Muscle of leg (tissue), 11 donors: ENCODE data around the gene EYS. TPM values are rescaled to one million over a fixed set of nuclear protein-coding genes. Genes with fewer than 3 reads are reported as not detected.
A peak's percentile ranks its signal among the peaks of the same experiment; 100 is the strongest.

Experiments
- DNase-seq: peaks from one replicate; pipeline ENCODE4 v3.0.0; 2013
- H3K27ac ChIP-seq: one replicate; pipeline ENCODE4 v1.5.1; 2013; ENCODE audit warnings: mild to moderate bottlenecking, low read length, control low read depth
- H3K27me3 ChIP-seq: one replicate; pipeline ENCODE4 v1.6.1; 2013; ENCODE audit warnings: low read length; ENCODE audit not compliant: control insufficient read depth, insufficient read depth
- H3K36me3 ChIP-seq: one replicate; pipeline ENCODE4 v1.6.1; 2013; ENCODE audit warnings: low read length; ENCODE audit not compliant: control insufficient read depth, insufficient read depth
- H3K4me1 ChIP-seq: one replicate; pipeline ENCODE4 v1.6.1; 2013; ENCODE audit warnings: low read length; ENCODE audit not compliant: control insufficient read depth, insufficient read depth
- H3K4me3 ChIP-seq: one replicate; pipeline ENCODE4 v1.5.1; 2013; ENCODE audit warnings: low read length, control low read depth
- H3K9me3 ChIP-seq: replicated peaks from 2 replicates; pipeline ENCODE4 v1.6.1; 2013; ENCODE audit warnings: low read depth, low read length; ENCODE audit not compliant: control insufficient read depth
- WGBS: methylation state at CpG from one replicate; pipeline ENCODE4 v1.1.5; 2013; ENCODE audit warnings: missing lambda C conversion rate; ENCODE audit not compliant: insufficient coverage; 5-methylcytosine and 5-hydroxymethylcytosine counted together
- polyA plus RNA-seq, 8 donors: library from polyadenylated mRNA; unstranded; fragments of 120-200 nt; gene quantifications; one replicate each; pipeline versions ENCODE4 v1.2.1 to v1.2.3, GENCODE V29; 2013; ENCODE audit warnings: inconsistent platforms in 1 of 8, low replicate concordance in 1 of 8; ENCODE audit not compliant: insufficient read length in 8 of 8, insufficient read depth in 1 of 8
- total RNA-seq: library from RNA; stranded (reverse); fragments of 120-200 nt; gene quantifications from one replicate; pipeline ENCODE4 v1.2.4, GENCODE V29; 2013

The EYS gene
- total and polyA plus RNA-seq, 9 donors, result 0.24 to 1.1 (median 0.66) TPM

DNA sequence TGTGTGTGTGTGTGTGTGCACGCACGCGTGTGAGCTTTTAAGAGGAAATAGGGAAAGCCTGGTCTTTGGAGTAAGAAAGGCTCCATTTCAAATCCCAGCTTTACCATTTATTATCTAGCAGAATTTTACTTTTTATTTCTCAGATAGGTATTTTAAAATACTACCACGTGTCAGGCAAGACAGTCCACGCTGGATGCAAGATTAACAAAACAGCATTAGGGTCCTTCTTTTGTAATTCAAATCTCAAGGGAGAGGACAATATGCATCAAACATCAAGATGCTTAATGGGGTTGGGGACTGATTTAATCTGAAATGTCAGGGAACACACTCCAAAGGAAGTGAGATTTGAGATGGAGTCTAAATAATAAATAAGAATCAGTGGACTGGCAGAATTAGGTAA, 1302.6 kb downstream of the EYS start:
- Histone ChIP-seq H3K36me3 (no peaks in the 10 kb centered on the region), H3K4me3 (no peak overlapping the region), H3K4me1 (no peaks in the 10 kb centered on the region), H3K27ac (no peak overlapping the region), H3K27me3 (no peaks in the 10 kb centered on the region), H3K9me3 (no peaks in the 10 kb centered on the region)
- no CpG with 5 or more reads among the region's 5 CpGs for WGBS
- no peak for DNase-seq

GRCh38 chr6:64383277-64383676, 1323.7 kb downstream of the EYS start:
- Histone ChIP-seq H3K27ac (no peak overlapping the region), H3K36me3 (no peaks in the 10 kb centered on the region), H3K4me3 (no peak overlapping the region), H3K27me3 (no peaks in the 10 kb centered on the region), H3K9me3 (no peaks in the 10 kb centered on the region), H3K4me1 (no peaks in the 10 kb centered on the region)
- no peak for DNase-seq
- no CpG with 5 or more reads among the region's 2 CpGs for WGBS

DNA sequence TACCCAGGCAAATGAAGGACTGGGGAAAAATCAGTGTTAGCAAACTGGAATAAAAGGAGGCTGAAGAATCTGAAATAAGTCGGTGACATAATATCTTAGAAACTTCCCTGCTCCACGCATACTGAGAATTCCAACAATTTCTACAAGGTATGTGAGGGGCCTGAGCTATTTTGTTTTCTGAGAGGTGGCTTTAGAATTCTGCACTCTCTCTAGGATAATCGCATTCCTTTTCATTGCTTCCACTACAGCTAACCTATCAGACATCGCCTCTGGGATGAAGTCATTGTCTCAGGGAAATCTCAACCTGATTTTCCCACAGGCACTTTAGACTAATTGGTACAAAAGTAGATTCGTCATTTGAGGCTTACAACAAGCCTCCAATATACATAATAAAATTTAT, 1330.6 kb downstream of the EYS start:
- no CpG with 5 or more reads among the region's 5 CpGs for WGBS
- no peak overlapping the region for H3K27ac ChIP-seq
- no peaks in the 10 kb centered on the region for H3K36me3 ChIP-seq
- DNase-seq, result no peak
- H3K9me3 ChIP-seq, result peaks cover 8% of the 10 kb centered on the region
- H3K27me3 ChIP-seq, result no peaks in the 10 kb centered on the region
- no peaks in the 10 kb centered on the region for H3K4me1 ChIP-seq
- H3K4me3 ChIP-seq, result no peak overlapping the region

- Histone ChIP-seq H3K9me3 (no peaks in the 10 kb centered on the region), H3K4me3 (no peak overlapping the region), H3K36me3 (no peaks in the 10 kb centered on the region), H3K27me3 (no peaks in the 10 kb centered on the region), H3K4me1 (no peaks in the 10 kb centered on the region), H3K27ac (no peak overlapping the region)
- DNase-seq, result no peak
- WGBS, result no CpG with 5 or more reads among the region's 1 CpG
Measured at GRCh38 chr6:64357430-64357829, 1349.6 kb downstream of the EYS start.

- DNase-seq, result no peak
- Histone ChIP-seq H3K36me3 (no peaks in the 10 kb centered on the region), H3K27me3 (no peaks in the 10 kb centered on the region), H3K4me1 (no peaks in the 10 kb centered on the region), H3K9me3 (no peaks in the 10 kb centered on the region), H3K4me3 (no peak overlapping the region), H3K27ac (no peak overlapping the region)
- WGBS, result no CpG with 5 or more reads among the region's 1 CpG
Measured at GRCh38 chr6:64347411-64347810, 1359.6 kb downstream of the EYS start.

GRCh38 chr6:64335195-64335594, 1371.8 kb downstream of the EYS start:
- WGBS, result no CpG with 5 or more reads among the region's 8 CpGs
- Histone ChIP-seq H3K9me3 (peaks cover 2% of the 10 kb centered on the region), H3K4me1 (no peaks in the 10 kb centered on the region), H3K27ac (no peak overlapping the region), H3K36me3 (no peaks in the 10 kb centered on the region), H3K4me3 (no peak overlapping the region), H3K27me3 (no peaks in the 10 kb centered on the region)
- DNase-seq, result no peak

DNA sequence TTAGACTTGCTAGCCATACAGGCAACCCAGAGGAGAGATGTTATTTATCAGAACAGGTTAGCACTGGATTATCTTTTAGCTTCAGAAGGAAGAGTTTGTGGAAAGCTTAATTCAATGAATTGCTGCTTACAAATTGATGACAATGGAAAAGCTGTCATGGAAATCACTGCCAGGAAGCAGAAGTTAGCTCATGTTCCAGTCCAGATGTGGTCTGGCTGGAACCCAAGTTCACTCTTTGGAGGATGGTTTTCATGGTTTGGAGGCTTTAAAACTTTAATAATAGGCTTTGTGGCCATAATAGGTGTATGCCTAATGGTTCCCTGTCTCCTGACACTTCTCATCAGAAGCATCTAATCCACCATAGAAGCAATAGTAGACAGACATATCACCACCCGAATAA, 1372.4 kb downstream of the EYS start:
- H3K36me3 ChIP-seq, result no peaks in the 10 kb centered on the region
- peaks cover 2% of the 10 kb centered on the region for H3K9me3 ChIP-seq
- no peaks in the 10 kb centered on the region for H3K27me3 ChIP-seq
- H3K4me1 ChIP-seq, result no peaks in the 10 kb centered on the region
- no peak overlapping the region for H3K27ac ChIP-seq
- no peak overlapping the region for H3K4me3 ChIP-seq
- DNase-seq, result peak; percentile 69
- no CpG with 5 or more reads among the region's 1 CpG for WGBS

- DNase-seq, result peak; percentile 25
- peaks cover 6% of the 10 kb centered on the region for H3K9me3 ChIP-seq
- H3K27ac ChIP-seq, result no peak overlapping the region
Measured at GRCh38 chr6:64330694-64331307, 1376.2 kb downstream of the EYS start.

DNA sequence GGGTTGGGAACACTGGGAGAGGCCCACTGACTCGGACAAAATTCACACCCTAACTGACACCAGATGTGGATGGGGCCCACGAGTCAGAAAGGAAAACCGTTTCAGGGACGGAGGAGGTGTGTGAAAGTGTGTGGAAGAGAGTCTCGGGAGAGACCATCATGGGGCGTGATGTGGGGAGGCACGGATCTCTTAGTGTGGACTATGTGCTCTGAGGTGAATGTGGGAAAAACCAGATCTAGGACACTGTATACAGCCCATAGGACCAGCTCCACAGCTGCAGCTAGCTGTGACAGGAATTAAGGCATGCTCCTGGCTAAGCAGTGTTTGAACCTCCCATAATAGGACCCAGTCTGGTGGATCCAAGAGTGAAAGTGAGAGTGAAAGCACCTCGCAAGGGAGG, 1380.1 kb downstream of the EYS start:
- H3K36me3 ChIP-seq, result no peaks in the 10 kb centered on the region
- peaks cover 4% of the 10 kb centered on the region for H3K9me3 ChIP-seq
- DNase-seq, result no peak
- H3K27ac ChIP-seq, result no peak overlapping the region
- H3K27me3 ChIP-seq, result no peaks in the 10 kb centered on the region
- H3K4me3 ChIP-seq, result no peak overlapping the region
- no peaks in the 10 kb centered on the region for H3K4me1 ChIP-seq
- 95% methylated on average over 5 of the region's 8 CpGs for WGBS

More at GRCh38 chr6:64330694-64331307, 1376.2 kb downstream of the EYS start:
- Histone ChIP-seq H3K4me3 (no peak overlapping the region), H3K4me1 (no peaks in the 10 kb centered on the region), H3K36me3 (no peaks in the 10 kb centered on the region), H3K27me3 (no peaks in the 10 kb centered on the region)
- 60% methylated on average over 3 of the region's 5 CpGs for WGBS

GRCh38 chr6:64325093-64325492, 1381.9 kb downstream of the EYS start:
- Histone ChIP-seq H3K36me3 (no peaks in the 10 kb centered on the region), H3K4me3 (no peak overlapping the region), H3K27me3 (no peaks in the 10 kb centered on the region), H3K27ac (no peak overlapping the region), H3K4me1 (no peaks in the 10 kb centered on the region), H3K9me3 (peaks cover 4% of the 10 kb centered on the region)
- no peak for DNase-seq
- WGBS, result no CpG with 5 or more reads among the region's 2 CpGs

- Histone ChIP-seq H3K27me3 (no peaks in the 10 kb centered on the region), H3K9me3 (peaks cover 8% of the 10 kb centered on the region), H3K27ac (no peak overlapping the region), H3K4me1 (no peaks in the 10 kb centered on the region), H3K4me3 (no peak overlapping the region), H3K36me3 (no peaks in the 10 kb centered on the region)
- no peak for DNase-seq
Measured at GRCh38 chr6:64310214-64310613, 1396.8 kb downstream of the EYS start.
